MCF 10A (cell line): ENCODE measurements around the gene NFIA. TPM values are rescaled to one million over a fixed set of nuclear protein-coding genes. Genes with fewer than 3 reads are reported as not detected.

Source experiments
- BruUV-seq: library from RNA; stranded (reverse); fragments of 400-500 nt; replicated peaks from 2 replicates; lab custom pipeline; 2021; lab: Mats Ljungman, UMichigan
- CTCF ChIA-PET: fragments of 300-600 bp; sonication (Branson Sonifier 250); formaldehyde crosslinking; extraction: SDS; loops from one replicate; lab custom pipeline; 2021; ENCODE audit warnings: antibody characterized with exemption, inconsistent platforms; lab: Yijun Ruan, JAX
- POLR2A ChIA-PET: fragments of 300-600, 350-650 bp; sonication (Branson Sonifier 250); formaldehyde crosslinking; extraction: SDS; loops from one replicate; lab custom pipeline; 2020; ENCODE audit warnings: antibody characterized with exemption, inconsistent platforms; lab: Yijun Ruan, JAX
- DNase-seq: peaks from one replicate; pipeline ENCODE4 v3.0.0-alpha.2; 2018; ENCODE audit not compliant: unreplicated experiment
- H3K27ac Mint-ChIP-seq: one replicate; pipeline ENCODE4 v1.8.0; 2022; ENCODE audit warnings: mild to moderate bottlenecking, low read depth, mixed read lengths; ENCODE audit not compliant: unreplicated experiment
- H3K27me3 Mint-ChIP-seq: one replicate; pipeline ENCODE4 v1.8.0; 2022; ENCODE audit warnings: mixed read lengths; ENCODE audit not compliant: insufficient read depth, unreplicated experiment
- H3K36me3 Mint-ChIP-seq: one replicate; pipeline ENCODE4 v1.8.0; 2022; ENCODE audit warnings: mild to moderate bottlenecking, moderate library complexity, mixed read lengths; ENCODE audit not compliant: insufficient read depth, unreplicated experiment
- H3K4me1 Mint-ChIP-seq: one replicate; pipeline ENCODE4 v1.8.0; 2022; ENCODE audit warnings: mixed read lengths; ENCODE audit not compliant: insufficient read depth, unreplicated experiment
- H3K4me3 Mint-ChIP-seq: one replicate; pipeline ENCODE4 v1.8.0; 2022; ENCODE audit warnings: mild to moderate bottlenecking, moderate library complexity, mixed read lengths; ENCODE audit not compliant: unreplicated experiment
- H3K9me3 Mint-ChIP-seq: one replicate; pipeline ENCODE4 v1.8.0; 2022; ENCODE audit warnings: mixed read lengths; ENCODE audit not compliant: unreplicated experiment
- CTCF ChIP-seq: fragments of 200-600 bp; IDR thresholded peaks from one replicate; pipeline ENCODE4 v1.8.0; 2022; ENCODE audit warnings: antibody characterized with exemption, mild to moderate bottlenecking; ENCODE audit not compliant: unreplicated experiment
- intact Hi-C: fragments of 100-400 bp; cut with micrococcal nuclease; formaldehyde crosslinking; loops from 2 replicates; pipeline ENCODE4 v1.14.1; 2022
- total RNA-seq: library from RNA; stranded (reverse); gene quantifications from 2 replicates; pipeline ENCODE4 v1.2.3, GENCODE V29; 2022

NFIA gene
- total RNA-seq, 1 experiment from 2014 or later = 54.8 TPM

- peaks cover 39% of the 10 kb centered on the region for H3K4me1 Mint-ChIP-seq
- intact Hi-C loops = no loop called here
- peak overlapping the region; percentile 64 for H3K27ac Mint-ChIP-seq
- peak; percentile 94 for DNase-seq
- H3K9me3 Mint-ChIP-seq = no peaks in the 10 kb centered on the region
- ChIA-PET CTCF (interaction anchor here (0.6 to 3.9 kb wide), 10 partner anchors 8 to 171 kb away, joined by 3 to 23 read pairs (median 4); no protein-coding TSS in a partner anchor), POLR2A (interaction anchor here (0.6 to 6.7 kb wide), 30 partner anchors 7 to 208 kb away, joined by 3 to 154 read pairs (median 5); partner anchors contain the start of gene NFIA)
- H3K27me3 Mint-ChIP-seq = no peaks in the 10 kb centered on the region
- peaks cover 7% of the 10 kb centered on the region for H3K36me3 Mint-ChIP-seq
- no TSS peak for BruUV-seq
- TF ChIP-seq CTCF = no peak
- peak overlapping the region; percentile 66 for H3K4me3 Mint-ChIP-seq
Measured at GRCh38 chr1:61138921-61139774, 56.8 kb downstream of the NFIA start.

- H3K4me1 Mint-ChIP-seq = peaks cover 41% of the 10 kb centered on the region
- BruUV-seq = no TSS peak
Measured at GRCh38 chr1:61139775-61140549, 57.6 kb downstream of the NFIA start.

GRCh38 chr1:61140778-61141177 is 58.4 kb downstream of the NFIA start:
- Mint-ChIP-seq H3K4me3 (peak overlapping the region; percentile 40), H3K27me3 (no peaks in the 10 kb centered on the region), H3K4me1 (peaks cover 41% of the 10 kb centered on the region), H3K36me3 (peaks cover 14% of the 10 kb centered on the region), H3K9me3 (no peaks in the 10 kb centered on the region), H3K27ac (peak overlapping the region; percentile 85)
- DNase-seq = peak; percentile 82
- ChIA-PET POLR2A (interaction anchor here (0.6 to 6.7 kb wide), 38 partner anchors 8 to 341 kb away, joined by 3 to 154 read pairs (median 4); partner anchors contain the start of gene NFIA), CTCF (interaction anchor here (0.6 to 3.9 kb wide), 14 partner anchors 10 to 1913 kb away, joined by 3 to 23 read pairs (median 4); no protein-coding TSS in a partner anchor)
- TF ChIP-seq CTCF = no peak
- intact Hi-C loops = loop anchor here (1.0 to 5.0 kb wide), 4 partner anchors 56 to 198 kb away; no protein-coding TSS in a partner anchor
- no TSS peak for BruUV-seq

More at GRCh38 chr1:61139775-61140549, 57.6 kb downstream of the NFIA start:
- peak overlapping the region; percentile 66 for H3K4me3 Mint-ChIP-seq
- POLR2A ChIA-PET = interaction anchor here (0.6 to 6.7 kb wide), 43 partner anchors 8 to 1378 kb away, joined by 3 to 154 read pairs (median 5); partner anchors contain the start of gene NFIA
- H3K9me3 Mint-ChIP-seq = no peaks in the 10 kb centered on the region
- no peak for DNase-seq
- no peaks in the 10 kb centered on the region for H3K27me3 Mint-ChIP-seq
- intact Hi-C loops = loop anchor here (5.0 kb wide), 2 partner anchors 83 to 177 kb away; no protein-coding TSS in a partner anchor
- CTCF ChIA-PET = interaction anchor here (0.6 to 3.9 kb wide), 16 partner anchors 9 to 238 kb away, joined by 3 to 23 read pairs (median 4); no protein-coding TSS in a partner anchor
- peaks cover 9% of the 10 kb centered on the region for H3K36me3 Mint-ChIP-seq
- TF ChIP-seq CTCF = no peak
- peak overlapping the region; percentile 64 for H3K27ac Mint-ChIP-seq
